Stimulated activated naive CD8-positive, alpha-beta T cell treated with anti-CD3 and anti-CD28 coated beads, Interleukin-15, Interleukin-2, amounts not matched to agents 100 U/mL and 50 U/mL, for 24 hours (primary cell): Measurements from ENCODE around the gene LHX6.

Source experiments
- ATAC-seq: fragments of 150-1000 bp; cut with Tn5 transposase; one replicate; pipeline ENCODE4 v1.10.0; 2021
- DNase-seq: peaks from one replicate; pipeline ENCODE4 v3.0.0; 2021

LHX6 gene

DNA sequence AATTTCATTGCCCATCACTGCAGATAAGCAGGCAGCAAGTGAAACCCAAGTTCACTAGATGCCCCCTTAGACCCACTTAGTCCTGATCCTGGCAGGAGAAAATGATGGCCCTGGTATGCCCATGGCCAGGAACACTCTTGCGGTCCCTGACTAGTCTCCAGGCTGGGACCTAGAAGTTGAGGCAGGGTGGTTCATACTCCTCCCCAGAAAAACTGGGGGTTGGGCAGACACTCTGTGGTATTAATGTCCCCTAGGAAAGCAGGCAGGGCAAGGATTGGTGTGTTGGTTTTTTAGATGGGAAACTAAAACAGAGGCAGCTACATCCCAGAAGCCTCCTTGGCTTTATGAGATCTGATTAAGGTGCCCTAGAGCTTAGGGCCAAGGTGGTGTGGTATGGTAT, 13.1 kb downstream of the LHX6 start:
- ATAC-seq: no peak

DNA sequence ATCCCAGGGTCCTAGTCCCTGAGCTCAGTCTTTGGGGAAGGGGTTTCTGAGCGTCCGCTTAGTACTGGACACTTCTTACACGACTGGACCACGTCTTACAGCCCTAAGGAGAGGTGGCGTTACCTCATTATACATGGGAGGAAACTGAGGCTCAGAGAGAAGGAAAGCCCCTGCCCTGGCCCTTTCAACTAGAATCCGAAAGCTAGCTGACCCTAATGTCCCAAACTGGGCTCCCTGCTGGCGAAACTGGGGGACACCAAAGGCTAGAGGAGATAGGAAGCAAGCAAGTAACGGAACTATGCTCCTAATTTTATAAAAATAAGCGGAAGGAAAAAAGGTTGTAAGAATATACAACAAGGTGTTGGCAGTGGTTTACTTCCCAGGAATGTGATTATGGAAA, 14.2 kb downstream of the LHX6 start:
- ATAC-seq: no peak
- DNase-seq: no peak

More for the DNA sequence above, 13.1 kb downstream of the LHX6 start:
- DNase-seq: no peak

DNA sequence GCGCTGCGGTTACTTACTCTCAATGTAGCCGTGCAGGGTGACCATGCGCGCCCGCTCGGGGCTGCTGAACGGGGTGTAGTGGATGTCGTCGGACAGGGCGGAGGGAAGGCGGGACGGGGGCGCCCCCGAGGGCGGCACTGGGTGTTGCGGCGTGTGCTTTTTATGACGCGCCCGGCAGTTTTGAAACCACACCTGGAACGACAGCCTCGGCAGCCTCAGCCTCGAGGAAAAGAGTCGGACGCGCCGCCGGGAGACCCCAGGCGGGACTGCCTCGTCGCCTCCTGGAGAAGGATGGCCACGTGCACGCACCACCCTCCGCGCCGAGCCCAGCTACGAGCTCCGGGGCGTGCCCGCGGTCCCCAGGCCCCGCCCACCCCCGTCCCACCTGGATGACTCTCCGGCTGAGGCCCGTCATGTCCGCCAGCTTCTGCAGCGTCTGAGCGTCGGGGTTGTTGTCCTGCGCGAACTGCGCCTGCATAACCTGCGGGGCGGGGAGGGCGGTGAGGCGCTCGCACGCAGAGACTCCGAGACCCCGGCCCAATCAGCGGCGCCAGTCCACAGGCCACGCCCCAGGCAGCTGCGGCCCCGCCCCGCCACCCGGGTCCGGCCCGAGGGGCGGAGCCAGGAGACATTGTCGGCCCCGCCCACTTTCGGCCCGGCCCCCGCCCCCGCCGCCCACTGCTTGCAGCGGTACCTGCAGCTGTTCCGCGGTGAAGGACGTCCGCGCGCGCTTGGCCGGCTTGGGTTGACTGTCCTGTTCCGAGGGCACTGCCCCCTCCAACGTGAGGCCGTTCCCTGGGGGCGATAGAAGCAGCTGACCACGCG, 15.0 kb downstream of the LHX6 start:
- DNase-seq: peak; percentile 70
- ATAC-seq: peak; percentile 66

DNA sequence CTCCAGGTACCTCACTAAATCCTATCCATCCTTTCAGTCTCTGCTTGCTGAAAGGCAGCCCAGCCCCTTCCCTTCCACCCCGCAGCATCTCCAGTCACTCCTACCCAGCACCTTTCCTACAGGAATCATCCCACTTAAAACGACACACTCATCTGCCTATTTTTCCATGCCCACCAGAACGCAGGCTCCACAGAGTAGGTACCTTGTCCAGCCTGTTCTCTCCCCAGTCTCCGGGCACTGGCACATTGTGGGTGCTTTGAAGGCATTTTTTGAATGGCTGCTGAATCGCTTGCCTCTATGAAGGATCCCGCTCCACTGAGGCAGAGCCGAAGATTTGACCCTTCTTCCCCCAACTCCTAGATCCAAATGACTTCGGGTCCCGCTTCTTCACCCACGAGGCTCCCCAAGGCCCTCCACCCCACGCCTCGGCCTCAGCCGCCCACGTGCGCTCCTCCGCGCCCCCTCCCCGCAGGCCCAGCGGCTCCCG, 15.6 kb downstream of the LHX6 start:
- DNase-seq (no peak), ATAC-seq (no peak)

DNA sequence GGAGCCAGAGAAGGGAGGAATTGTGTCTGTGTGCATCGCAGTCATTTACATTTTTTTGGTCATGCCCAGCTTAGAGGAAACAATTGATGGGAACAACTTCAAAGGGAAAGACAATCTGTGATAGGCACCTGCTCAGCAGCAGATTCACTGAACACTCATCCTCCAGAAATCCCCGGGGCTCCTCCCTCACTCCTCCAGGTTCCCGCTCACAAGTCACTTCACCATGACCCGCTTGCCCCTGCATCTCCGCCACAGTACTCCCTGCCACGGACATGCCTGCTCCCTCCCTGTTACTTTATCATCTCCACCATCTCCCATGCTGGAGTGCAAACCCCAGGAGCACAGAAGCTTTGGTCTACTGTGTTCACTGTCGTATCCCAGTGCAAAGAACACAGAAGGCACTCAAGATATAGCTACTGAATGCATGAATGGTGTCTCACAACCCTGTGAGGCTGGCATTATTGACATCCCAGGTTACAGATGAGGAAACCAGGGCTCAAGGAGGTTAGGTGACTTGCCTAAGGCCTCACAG, 16.2 kb downstream of the LHX6 start:
- no peak for DNase-seq
- no peak for ATAC-seq

DNA sequence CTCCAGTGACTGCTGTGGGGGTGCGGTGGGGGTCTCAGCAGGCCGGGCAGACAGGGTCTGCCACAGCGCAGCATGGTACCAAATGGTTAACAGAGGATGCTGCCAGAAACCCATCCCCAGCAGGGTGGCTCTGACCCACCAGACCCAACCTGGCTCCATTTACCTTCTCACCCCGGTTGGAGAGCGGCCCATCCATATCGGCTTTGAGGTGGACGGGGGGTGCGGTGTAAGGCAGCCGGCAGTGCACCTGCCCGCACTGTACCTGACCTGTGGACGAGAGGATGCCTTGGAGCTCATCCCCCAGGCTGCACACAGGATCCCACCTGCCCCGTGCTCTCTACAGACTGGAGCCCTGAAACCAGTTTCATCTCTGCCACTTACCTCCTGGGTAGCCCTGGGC, 19.3 kb downstream of the LHX6 start:
- no peak for ATAC-seq

DNA sequence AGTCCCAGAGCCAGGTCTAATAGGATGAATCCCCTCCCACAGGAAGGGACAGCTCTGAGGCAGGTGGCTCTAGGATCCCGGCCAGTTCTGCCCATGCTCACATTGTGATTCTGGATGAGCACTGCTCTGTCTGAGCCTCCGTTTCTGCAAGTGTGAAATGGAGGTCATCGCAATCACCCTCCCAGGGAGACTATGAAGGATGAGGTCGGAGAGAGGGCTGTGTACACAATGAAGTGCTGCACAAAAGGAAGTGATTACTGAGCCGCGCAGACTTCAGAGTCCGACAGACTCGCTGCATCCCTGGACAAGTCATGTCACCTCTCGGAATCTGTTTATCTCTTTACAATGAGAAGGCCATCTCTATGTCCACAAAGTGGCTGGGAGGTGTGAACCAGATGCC, 21.7 kb downstream of the LHX6 start:
- ATAC-seq (no peak), DNase-seq (no peak)

More for the DNA sequence above, 19.3 kb downstream of the LHX6 start:
- DNase-seq: no peak

DNA sequence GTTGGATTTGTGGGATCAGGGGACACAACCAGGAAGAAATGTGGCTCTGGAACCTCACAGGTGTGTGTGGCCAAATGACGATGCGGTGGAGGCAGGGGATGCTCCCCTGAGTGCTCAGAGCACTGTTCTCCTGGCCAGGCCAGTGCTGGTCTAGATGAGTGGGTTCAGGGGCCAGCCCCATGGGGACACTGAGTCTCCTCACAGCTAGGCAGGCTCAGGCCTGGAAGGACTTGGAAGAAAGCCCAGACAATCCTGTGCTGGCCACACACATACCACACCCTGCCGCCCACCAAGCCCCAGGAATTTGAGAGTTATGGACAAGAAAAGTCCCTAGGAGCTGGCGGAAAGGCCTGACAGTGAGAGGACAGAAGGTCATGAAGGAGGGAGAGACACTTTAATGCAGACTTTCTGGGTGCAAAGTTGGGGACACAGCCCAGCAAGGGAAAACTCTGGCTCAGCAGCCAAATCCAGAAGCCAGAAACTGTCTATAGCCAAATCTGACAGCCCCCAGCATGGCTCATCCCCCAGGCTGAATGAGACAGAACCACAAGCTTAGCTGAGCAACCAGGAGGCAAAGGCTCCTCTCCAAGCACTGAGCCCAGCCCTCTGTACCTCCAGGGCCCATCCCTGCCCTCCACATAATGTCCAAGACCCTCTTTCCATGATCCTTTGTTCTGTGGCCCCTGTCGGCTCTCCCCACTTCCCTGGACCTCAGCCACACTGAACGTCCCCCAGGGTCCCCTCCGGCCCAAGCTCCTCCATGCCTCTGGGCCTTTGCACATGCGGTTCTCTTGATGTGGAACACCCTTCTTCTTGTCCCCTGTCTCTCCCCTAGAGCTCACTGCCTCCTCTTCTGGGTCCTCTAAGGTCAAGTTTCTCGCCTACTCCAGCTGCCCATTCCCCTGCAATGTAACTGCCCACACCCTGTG, 22.4 kb downstream of the LHX6 start:
- ATAC-seq: no peak
- no peak for DNase-seq

DNA sequence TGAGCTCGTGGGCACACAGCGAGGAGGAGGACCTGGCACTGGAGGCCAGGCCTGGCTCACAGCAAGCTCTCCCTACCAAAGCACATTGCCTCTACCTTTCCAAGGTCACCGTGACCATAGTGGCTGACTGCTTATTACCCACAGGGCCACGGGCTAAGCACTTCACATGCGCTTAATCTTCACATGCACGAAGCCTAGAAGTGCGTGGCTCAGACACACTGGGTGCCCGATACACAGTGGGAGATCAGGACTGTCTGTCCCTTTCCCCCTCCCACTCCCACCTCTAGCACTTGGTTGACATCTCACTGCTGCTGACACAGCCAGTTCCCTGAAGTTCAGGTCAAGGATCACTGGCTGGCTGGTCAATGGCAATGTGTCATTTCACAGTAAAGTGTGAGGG, 23.6 kb downstream of the LHX6 start:
- DNase-seq: no peak
- ATAC-seq: no peak

DNA sequence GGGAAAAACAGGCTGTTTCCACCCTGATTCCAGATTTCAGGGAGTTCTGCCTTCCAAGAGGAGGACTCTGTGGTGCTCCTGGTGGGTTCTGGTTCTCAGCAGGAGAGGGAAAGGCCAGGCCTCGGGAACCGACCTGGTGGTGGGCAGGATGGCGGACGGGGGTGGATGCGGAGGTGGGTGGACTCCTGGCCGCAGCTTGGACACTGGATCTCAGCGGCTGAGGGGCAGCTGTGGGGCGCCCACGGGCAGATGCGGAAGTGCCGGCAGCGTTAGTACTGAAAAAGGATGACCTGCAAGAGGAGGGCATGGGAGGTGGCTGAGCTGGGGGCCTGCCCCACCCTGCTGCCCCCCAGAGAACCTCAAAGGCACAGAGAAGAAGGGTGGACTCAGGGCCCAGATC, 24.3 kb downstream of the LHX6 start:
- ATAC-seq (no peak), DNase-seq (no peak)

DNA sequence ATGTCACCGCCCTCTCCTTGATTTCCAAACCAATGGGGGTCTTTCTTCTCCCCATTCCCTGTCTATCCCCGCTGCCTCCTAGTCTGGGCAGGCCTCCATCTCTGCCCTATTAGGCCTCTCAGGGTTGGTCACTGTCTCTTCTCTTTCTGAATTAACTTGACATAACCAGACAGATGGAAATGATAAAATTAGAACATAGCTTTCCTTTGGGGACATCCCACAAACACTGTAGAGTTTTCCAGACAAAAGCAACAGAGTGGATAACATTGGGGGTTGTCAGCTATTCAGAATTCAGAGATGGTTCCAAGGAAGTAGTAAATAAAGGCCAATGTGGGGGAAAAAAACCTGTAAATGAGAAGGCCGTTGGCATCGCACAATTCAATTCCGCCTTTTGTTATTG, 24.7 kb downstream of the LHX6 start:
- DNase-seq (no peak), ATAC-seq (no peak)

DNA sequence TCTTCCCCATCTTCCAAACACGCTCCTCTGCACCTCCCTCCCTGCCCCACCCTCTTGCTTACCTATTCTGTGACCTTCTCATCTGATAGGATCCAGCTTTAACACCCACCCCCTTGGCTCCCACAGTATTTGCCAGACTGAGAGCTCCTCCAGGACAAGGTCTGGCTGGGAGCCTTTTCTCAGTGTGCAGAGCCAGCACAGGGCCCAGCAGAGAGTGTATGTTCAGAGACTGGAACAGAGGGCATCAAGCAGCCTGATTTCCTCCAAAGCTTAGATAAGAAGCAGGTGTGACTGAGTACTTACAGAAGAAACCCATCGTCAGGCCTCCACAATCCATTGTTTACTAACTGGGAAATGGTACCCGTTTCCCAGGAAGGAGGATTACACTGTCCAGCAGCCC, 26.6 kb downstream of the LHX6 start:
- ATAC-seq (no peak), DNase-seq (no peak)

DNA sequence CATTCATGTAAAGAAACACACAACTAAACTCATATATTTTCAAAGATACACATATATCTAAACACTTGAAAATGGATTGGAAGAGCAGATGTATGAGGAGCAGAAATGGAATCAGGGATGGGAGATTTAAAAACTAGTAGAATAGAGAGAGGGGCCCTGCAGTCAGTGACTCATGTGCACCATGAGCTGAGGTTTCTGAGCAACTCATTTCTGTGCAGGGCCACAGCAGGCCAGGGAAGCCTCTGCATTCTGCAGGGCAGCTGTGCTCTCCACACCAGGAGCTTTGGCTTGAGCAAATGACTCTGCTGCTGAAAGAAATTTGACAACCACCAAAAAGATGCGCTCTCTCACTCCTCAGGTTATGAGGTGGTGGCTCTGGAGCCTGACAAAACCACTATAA, 27.1 kb downstream of the LHX6 start:
- ATAC-seq: peak; percentile 50
- no peak for DNase-seq

DNA sequence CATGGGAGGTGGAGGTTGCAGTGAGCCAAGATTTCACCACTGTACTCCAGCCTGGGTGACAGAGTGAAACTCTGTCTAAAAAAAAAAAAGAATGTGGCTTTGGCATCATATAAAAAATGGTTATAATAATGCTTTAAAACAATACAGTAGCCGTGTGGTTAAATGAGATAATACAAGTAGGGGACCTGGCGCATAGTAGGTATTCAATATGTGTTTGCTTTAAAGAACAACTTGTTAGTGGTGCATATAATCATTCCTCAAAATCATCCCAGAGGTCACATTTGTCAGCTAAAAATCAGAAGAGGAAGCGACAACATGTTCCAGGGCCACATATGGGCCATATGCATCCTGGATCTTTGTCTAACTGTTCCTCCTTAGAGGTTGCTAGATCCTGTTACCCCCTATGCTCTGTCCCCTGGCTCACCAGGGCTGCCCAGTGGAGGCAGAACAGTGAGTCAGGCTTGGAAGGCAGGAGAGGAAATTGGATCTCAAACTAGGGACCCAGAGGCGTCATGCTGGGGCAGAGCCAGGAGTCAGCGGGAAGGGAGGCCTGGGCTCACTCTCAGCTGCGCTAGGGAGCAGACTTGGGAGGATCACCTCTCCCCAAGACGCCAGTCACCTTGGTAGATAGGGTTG, 27.7 kb downstream of the LHX6 start:
- ATAC-seq: no peak
- no peak for DNase-seq

DNA sequence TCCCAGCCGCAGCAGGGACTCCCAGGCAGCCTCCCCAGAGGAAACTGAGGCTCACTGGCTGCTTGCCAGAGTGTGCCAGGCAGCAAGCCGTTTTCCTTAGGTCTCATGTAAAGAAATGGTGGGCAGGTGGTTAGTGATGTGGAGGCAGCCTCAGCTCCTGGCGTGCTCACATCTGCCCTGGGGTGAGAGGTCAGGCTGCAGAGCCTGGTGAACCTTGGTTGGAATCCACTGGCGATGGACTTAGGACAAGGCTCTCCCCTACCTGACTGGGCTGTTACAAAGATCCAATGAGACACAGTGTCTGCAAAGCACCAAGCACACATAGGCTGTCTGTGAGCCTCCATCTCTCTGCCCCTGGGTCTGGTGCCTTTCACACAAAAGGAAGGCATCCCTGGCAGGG, 30.9 kb downstream of the LHX6 start:
- ATAC-seq: no peak
- no peak for DNase-seq

DNA sequence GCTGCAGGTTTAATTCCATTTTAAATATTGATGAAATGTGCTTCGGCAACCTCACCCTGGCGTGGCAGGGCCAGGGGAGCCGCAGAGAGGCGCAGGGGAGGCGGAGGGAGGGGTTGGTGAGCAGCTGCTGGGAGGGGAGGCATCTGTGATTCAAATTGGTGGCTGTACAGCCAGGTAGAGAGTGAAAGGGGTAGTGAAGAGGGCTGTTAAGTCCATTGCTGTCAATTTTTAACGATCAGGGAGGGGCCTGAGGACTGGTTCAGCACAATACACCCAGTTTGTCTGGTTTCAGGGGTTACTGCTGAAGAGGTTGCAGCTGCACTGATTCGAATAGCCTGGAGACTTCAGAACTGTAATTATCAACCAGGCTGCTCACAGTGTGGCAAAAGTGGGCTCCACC, 31.3 kb downstream of the LHX6 start:
- no peak for ATAC-seq

DNA sequence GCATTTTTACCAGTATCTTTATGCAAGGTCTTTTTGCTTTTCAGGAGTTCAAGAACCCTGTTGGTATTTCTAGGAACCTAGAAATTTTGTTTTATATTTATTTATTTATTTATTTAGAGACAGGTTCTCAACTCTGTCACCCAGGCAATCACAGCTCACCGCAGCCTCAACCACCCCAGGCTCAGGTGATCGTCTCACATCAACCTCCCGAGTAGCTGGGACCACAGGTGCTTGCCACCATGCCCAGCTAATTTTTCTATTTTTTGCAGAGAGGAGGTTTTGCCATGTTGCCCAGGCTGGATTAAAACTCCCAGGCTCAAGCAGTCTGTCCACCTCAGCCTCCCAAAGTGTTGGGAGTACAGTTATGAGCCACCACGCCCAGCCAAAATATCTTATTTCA, 32.9 kb downstream of the LHX6 start:
- DNase-seq (no peak), ATAC-seq (no peak)

More for the DNA sequence above, 31.3 kb downstream of the LHX6 start:
- DNase-seq: no peak

DNA sequence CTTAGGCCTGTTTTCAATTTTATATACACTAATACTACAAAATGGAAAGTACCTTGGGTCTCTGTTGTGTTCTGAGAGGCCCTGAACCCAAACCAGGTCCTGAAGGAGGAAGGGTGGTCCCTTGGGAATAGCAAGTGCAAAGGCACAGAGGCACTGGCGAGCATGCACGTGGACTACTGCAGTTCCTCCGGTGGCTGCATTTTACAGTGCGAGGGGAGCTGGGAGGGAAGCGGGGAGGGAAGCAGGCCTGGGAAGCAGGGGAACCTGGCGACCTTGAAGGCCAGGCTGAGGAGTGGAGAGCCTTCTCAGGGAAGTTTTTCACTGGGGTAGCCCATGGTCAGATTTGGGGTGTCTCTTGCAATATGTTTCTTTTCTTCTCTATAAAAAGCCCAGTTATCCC, 35.1 kb downstream of the LHX6 start:
- no peak for ATAC-seq
- no peak for DNase-seq

DNA sequence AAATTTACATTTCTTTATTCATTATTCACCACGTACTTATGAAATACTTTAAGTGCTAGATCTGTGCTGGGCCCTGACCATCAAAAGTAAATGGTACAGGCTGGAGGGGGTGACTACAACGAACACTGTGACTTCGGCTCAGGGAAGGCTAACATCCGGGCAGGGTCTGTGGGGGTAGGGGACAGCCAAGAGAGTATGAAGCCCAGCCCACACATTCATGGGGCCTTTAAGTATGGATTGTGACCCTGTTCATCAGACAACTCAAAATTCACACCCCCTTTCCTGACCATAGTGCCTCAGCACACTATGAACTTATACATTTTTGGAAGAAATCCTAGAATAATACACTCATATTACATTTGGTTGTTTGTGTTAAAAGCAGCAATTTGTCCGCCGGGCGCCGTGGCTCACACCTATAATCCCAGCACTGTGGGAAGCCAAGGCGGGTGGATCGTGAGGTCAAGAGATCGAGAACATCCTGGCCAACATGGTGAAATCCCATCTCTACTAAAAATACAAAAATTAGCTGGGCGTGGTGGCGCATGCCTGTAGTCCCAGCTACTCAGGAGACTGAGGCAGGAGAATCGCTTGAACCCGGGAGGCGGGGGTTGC, 35.7 kb downstream of the LHX6 start:
- ATAC-seq (peak; percentile 10), DNase-seq (no peak)

DNA sequence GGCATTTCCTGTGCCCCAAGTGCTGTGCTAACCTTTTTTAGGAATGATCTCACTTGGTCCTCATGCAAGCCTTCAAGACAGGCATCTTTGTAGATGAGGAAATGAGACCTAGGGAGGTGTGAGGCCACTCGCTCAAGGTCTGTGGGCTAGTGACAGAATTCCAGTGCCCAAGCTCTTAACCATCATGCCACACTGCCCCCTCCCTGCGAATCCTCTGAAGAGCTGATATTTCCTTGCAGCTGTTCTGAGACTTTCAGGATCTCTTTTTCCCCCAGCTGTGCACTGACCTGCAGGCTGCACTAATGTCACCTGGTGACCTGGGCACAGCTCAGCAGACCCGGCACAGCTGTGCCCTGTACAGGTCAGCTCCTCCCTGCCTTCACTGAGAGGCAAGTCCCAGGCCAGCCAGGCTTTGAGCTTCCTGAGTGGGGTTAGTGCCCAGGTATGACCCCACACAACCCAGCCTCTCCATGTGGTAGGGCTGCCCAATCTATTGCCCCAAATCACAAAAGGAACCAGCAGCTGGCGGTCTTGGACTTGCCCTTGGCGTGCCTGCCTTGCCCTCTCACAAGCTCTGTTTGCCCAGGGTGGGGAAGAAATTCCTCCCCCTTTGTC, 36.4 kb downstream of the LHX6 start:
- no peak for ATAC-seq

DNA sequence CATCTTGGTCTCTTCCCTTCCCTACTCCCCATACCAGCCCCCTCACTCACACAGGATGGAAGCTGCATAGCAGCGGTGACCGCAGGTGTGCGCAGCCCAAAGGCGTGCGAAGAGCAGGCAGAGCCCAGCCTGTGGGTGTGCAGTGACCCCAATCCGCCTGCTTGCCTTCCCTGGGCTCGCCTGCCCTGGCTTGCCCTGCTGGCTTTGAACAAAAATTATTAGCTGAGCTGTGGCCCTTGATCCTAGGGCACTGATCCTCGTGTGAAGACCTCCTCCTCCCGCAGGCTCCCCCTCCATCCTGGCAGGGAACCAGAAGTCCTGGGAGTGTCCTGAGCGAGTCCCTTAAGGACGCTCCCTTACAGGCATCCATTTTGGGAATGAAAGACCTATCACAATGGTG, 37.2 kb downstream of the LHX6 start:
- ATAC-seq (no peak), DNase-seq (no peak)

More for the DNA sequence above, 36.4 kb downstream of the LHX6 start:
- no peak for DNase-seq
